SK-N-SH (cell line): ENCODE data around the gene PPP1R37. TPM values are rescaled to one million over a fixed set of nuclear protein-coding genes. Genes with fewer than 3 reads are reported as not detected.
A peak's percentile ranks its signal among the peaks of the same experiment; 100 is the strongest.

Experiments used
- CTCF ChIA-PET: fragments of 300-600, 350-600 bp; formaldehyde crosslinking; extraction: SDS; loops from one replicate; lab custom pipeline; 2021; lab: Yijun Ruan, JAX
- POLR2A ChIA-PET: fragments of 350-600 bp; sonication (Branson Sonifier 250); formaldehyde crosslinking; extraction: SDS; loops from one replicate; lab custom pipeline; 2020; ENCODE audit warnings: antibody characterized with exemption, inconsistent platforms; lab: Yijun Ruan, JAX
- DNase-seq: peaks from one replicate; pipeline ENCODE4 v3.0.0; 2012
- H2AFZ ChIP-seq: fragments of 200-600 bp; sonication (generic); 2 replicates; pipeline ENCODE4 v1.8.1; 2016; ENCODE audit warnings: antibody characterized with exemption, mild to moderate bottlenecking, low read depth
- H3F3A ChIP-seq: fragments of 200-600 bp; sonication (generic); replicated peaks from 2 replicates; pipeline ENCODE3; 2016; ENCODE audit warnings: antibody characterized with exemption, mild to moderate bottlenecking; ENCODE audit not compliant: insufficient read depth
- H3K27ac ChIP-seq, 2 experiments: fragments of 200-500 bp in 1 of 2; fragments of 200-600 bp in 1 of 2; sonication (Bioruptor generic) in 1 of 2; sonication (generic), shearing (Covaris generic) in 1 of 2; 2 replicates each; pipeline versions ENCODE4 v1.5.1 to v1.6.1; 2014 to 2016; ENCODE audit warnings: low read depth in 2 of 2, inconsistent platforms in 1 of 2, low read length in 1 of 2, mild to moderate bottlenecking in 1 of 2, mixed read lengths in 1 of 2
- H3K27me3 ChIP-seq: fragments of 200-600 bp; sonication (generic), shearing (Covaris generic); 2 replicates; pipeline ENCODE4 v1.6.1; 2016; ENCODE audit warnings: mixed run types; ENCODE audit not compliant: insufficient read depth
- H3K36me3 ChIP-seq, 2 experiments: fragments of 200-500 bp in 1 of 2; fragments of 200-600 bp in 1 of 2; sonication (Bioruptor generic) in 1 of 2; sonication (generic) in 1 of 2; replicated peaks in 1 of 2; 2 replicates each; pipeline versions ENCODE3 to v1.5.1; 2014 to 2016; ENCODE audit warnings: low read length in 1 of 2, mild to moderate bottlenecking in 1 of 2; ENCODE audit not compliant: insufficient read depth in 2 of 2, control insufficient read depth in 1 of 2
- H3K4me1 ChIP-seq, 2 experiments: fragments of 200-500 bp in 1 of 2; fragments of 200-600 bp in 1 of 2; sonication (Bioruptor generic) in 1 of 2; sonication (generic), shearing (Covaris generic) in 1 of 2; 2 replicates each; pipeline versions ENCODE4 v1.5.1 to v1.6.1; 2014 to 2016; ENCODE audit warnings: low read depth in 1 of 2, low read length in 1 of 2, mixed run types in 1 of 2; ENCODE audit not compliant: insufficient read depth in 2 of 2, control insufficient read depth in 1 of 2
- H3K4me2 ChIP-seq: fragments of 200-600 bp; sonication (generic), shearing (Covaris generic); 2 replicates; pipeline ENCODE4 v1.6.1; 2017; ENCODE audit warnings: mixed run types
- H3K4me3 ChIP-seq, 2 experiments: fragments of 200-500 bp in 1 of 2; fragments of 200-600 bp in 1 of 2; sonication (Bioruptor generic) in 1 of 2; sonication (generic), shearing (Covaris generic) in 1 of 2; 2 replicates each; pipeline versions ENCODE4 v1.5.1 to v1.8.1; 2014 to 2016; ENCODE audit warnings: low read depth in 2 of 2, inconsistent platforms in 1 of 2, low read length in 1 of 2, mild to moderate bottlenecking in 1 of 2, mixed read lengths in 1 of 2, moderate library complexity in 1 of 2
- H3K79me2 ChIP-seq: fragments of 200-600 bp; sonication (generic); 2 replicates; pipeline ENCODE4 v1.8.1; 2017; ENCODE audit warnings: mild to moderate bottlenecking; ENCODE audit not compliant: insufficient read depth
- H3K9ac ChIP-seq: fragments of 200-600 bp; sonication (generic); 2 replicates; pipeline ENCODE4 v1.6.1; 2017; ENCODE audit warnings: mixed run types
- H3K9me2 ChIP-seq: fragments of 200-600 bp; sonication (generic); 2 replicates; pipeline ENCODE4 v1.6.1; 2017; ENCODE audit warnings: mixed run types
- H3K9me3 ChIP-seq: fragments of 200-600 bp; sonication (generic); 2 replicates; pipeline ENCODE4 v1.6.1; 2017; ENCODE audit warnings: mixed run types, mild to moderate bottlenecking, moderate library complexity
- H4K20me1 ChIP-seq: fragments of 200-600 bp; sonication (generic); 2 replicates; pipeline ENCODE4 v1.6.1; 2017; ENCODE audit warnings: mild to moderate bottlenecking, mixed run types; ENCODE audit not compliant: insufficient read depth
- EZH2phosphoT487 ChIP-seq: fragments of 200-600 bp; sonication (generic); IDR thresholded peaks from 2 replicates; pipeline ENCODE4 v1.6.1; 2017; ENCODE audit warnings: low read depth, mixed run types, mild to moderate bottlenecking, antibody characterized with exemption, moderate library complexity, borderline replicate concordance
- FOSL2 ChIP-seq: IDR thresholded peaks from 2 replicates; pipeline ENCODE4 v1.4.0; 2012; ENCODE audit warnings: low read depth, mild to moderate bottlenecking, moderate library complexity, borderline replicate concordance
- FOXJ3 ChIP-seq: sonication (generic); formaldehyde crosslinking; IDR thresholded peaks from 2 replicates; pipeline ENCODE4 v1.5.1; 2020; ENCODE audit warnings: mild to moderate bottlenecking, missing genetic modification reagents
- FOXM1 ChIP-seq: IDR thresholded peaks from 2 replicates; pipeline ENCODE4 v1.4.0; 2012; ENCODE audit warnings: low read depth, mild to moderate bottlenecking
- GABPA ChIP-seq: IDR thresholded peaks from 2 replicates; pipeline ENCODE4 v1.4.0; 2012; ENCODE audit warnings: low read depth, mild to moderate bottlenecking
- IRF3 ChIP-seq: fragments of 150-350 bp; IDR thresholded peaks from 2 replicates; pipeline ENCODE4 v1.6.1; 2016; ENCODE audit warnings: mild to moderate bottlenecking, low read depth, low read length
- MXI1 ChIP-seq: IDR thresholded peaks from 2 replicates; pipeline ENCODE4 v1.6.1; 2012; ENCODE audit warnings: mild to moderate bottlenecking, low read depth, low read length, improper control_type of control experiment
- NRF1 ChIP-seq: IDR thresholded peaks from 2 replicates; pipeline ENCODE4 v1.6.1; 2012; ENCODE audit warnings: low read depth, mild to moderate bottlenecking, low read length
- RAD21 ChIP-seq: IDR thresholded peaks from 2 replicates; pipeline ENCODE4 v1.6.1; 2012; ENCODE audit warnings: mild to moderate bottlenecking, low read length
- REST ChIP-seq: IDR thresholded peaks from 2 replicates; pipeline ENCODE4 v1.6.1; 2012; ENCODE audit warnings: mild to moderate bottlenecking, low read depth, low read length, moderate library complexity
- RFX5 ChIP-seq: IDR thresholded peaks from 2 replicates; pipeline ENCODE4 v1.6.1; 2012; ENCODE audit warnings: mild to moderate bottlenecking, improper control_type of control experiment, low read length
- SIN3A ChIP-seq: IDR thresholded peaks from 2 replicates; pipeline ENCODE4 v1.6.1; 2012; ENCODE audit warnings: low read depth, mild to moderate bottlenecking, low read length, moderate library complexity, borderline replicate concordance
- TCF12 ChIP-seq: IDR thresholded peaks from 2 replicates; pipeline ENCODE4 v1.4.0; 2012
- TEAD4 ChIP-seq: IDR thresholded peaks from 2 replicates; pipeline ENCODE4 v1.4.0; 2012; ENCODE audit warnings: mild to moderate bottlenecking, borderline replicate concordance; ENCODE audit not compliant: insufficient read depth
- USF1 ChIP-seq: IDR thresholded peaks from 2 replicates; pipeline ENCODE4 v1.4.0; 2012; ENCODE audit warnings: low read depth, borderline replicate concordance
- WGBS: methylation state at CpG from one replicate; pipeline ENCODE4 v1.1.6; 2017; ENCODE audit warnings: low lambda C conversion rate; 5-methylcytosine and 5-hydroxymethylcytosine counted together
- polyA plus RNA-seq, 3 experiments: library from polyadenylated mRNA; depleted of rRNA; stranded (reverse); fragments of >200 nt; gene quantifications; 2 replicates each; pipeline ENCODE4 v1.2.3, GENCODE V29; 2012

The PPP1R37 gene
- polyA plus RNA-seq, 1 of the 3 experiments (the other 2 are of a cell fraction) = 24.4 TPM

GRCh38 chr19:45097776-45098520, 5.0 kb downstream of the PPP1R37 start (continued):
- TF ChIP-seq REST (no peak), FOSL2 (peak; percentile 96), RFX5 (no peak), EZH2phosphoT487 (no peak), TEAD4 (no peak), NRF1 (no peak), RAD21 (no peak), FOXJ3 (CRISPR knock-in tag) (no peak), IRF3 (no peak), GABPA (no peak), FOXM1 (no peak), TCF12 (peak; percentile 61; the same call in 1 of the 2 replicates)

- Histone ChIP-seq H3K9me3 (no peaks in the 10 kb centered on the region), H3K9ac (no peak overlapping the region), H3K36me3 (no peaks in the 10 kb centered on the region), H3K9me2 (no peaks in the 10 kb centered on the region), H2AFZ (no peak overlapping the region), H3K4me2 (peak overlapping the region; percentile 77), H3F3A (peaks cover 13% of the 10 kb centered on the region), H3K4me1 (peaks cover 25 to 32% of the 10 kb centered on the region in 2 experiments; a peak in 3 of 4 replicates), H4K20me1 (peaks cover 91% of the 10 kb centered on the region), H3K27me3 (no peaks in the 10 kb centered on the region), H3K79me2 (peaks cover 97% of the 10 kb centered on the region), H3K27ac (peak overlapping the region in 1 of 2 experiments; percentile 84; a peak in 1 of 4 replicates), H3K4me3 (peak overlapping the region in 1 of 2 experiments; percentile 23; a peak in 1 of 4 replicates)
- 70% methylated on average over 11 of the region's 15 CpGs for WGBS
- DNase-seq = no peak
- TF ChIP-seq SIN3A (peak; percentile 13; the same call in 1 of the 2 replicates), NRF1 (no peak), MXI1 (no peak), FOXJ3 (CRISPR knock-in tag) (no peak), USF1 (peak; percentile 64; the same call in 1 of the 2 replicates), REST (no peak), RAD21 (no peak)
- TF ChIP-seq, all 33 proteins: peak for 2
- POLR2A ChIA-PET = no interaction called here
- CTCF ChIA-PET = no interaction called here
Observed at GRCh38 chr19:45098521-45099466, 5.8 kb downstream of the PPP1R37 start.
